NCI-H1436 treated with DMSO at 0.1 percent for 48 hours (cell line): ENCODE results near the gene EXD3.
"Not testable (repeated sequence)": the region's sequence is repeated elsewhere in the genome, so short reads cannot be mapped to it uniquely, and the experiment has no call there.

Experiments
- DNase-seq: peaks from one replicate; lab custom pipeline; 2025; lab: John Stamatoyannopoulos, UW

EXD3 gene

GRCh38 chr9:137272241-137273094, 150.5 kb downstream of the EXD3 start:
- no peak for DNase-seq

DNA sequence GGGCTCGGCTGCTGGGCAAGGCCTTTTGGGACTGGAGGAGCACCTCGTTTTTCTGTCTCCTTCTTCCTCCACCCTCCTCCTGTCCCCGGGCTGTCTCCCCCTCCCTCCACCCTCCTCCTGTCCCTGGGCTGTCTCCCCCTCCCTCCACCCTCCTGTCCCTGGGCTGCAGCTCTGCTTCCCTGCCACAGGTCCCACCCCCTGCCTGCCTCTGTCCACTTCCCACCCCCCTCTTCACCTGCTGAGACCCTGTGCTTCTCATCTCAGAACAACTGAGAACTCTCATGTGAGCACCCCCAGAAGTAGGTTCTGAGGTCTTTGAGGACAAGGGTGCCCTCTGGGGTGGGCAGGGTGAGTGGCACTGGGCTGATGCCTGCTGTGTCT, 151.3 kb downstream of the EXD3 start:
- DNase-seq, result no peak

- DNase-seq, result no peak
These were observed 151.8 kb downstream of the EXD3 start for GRCh38 chr9:137270929-137271695.

DNA sequence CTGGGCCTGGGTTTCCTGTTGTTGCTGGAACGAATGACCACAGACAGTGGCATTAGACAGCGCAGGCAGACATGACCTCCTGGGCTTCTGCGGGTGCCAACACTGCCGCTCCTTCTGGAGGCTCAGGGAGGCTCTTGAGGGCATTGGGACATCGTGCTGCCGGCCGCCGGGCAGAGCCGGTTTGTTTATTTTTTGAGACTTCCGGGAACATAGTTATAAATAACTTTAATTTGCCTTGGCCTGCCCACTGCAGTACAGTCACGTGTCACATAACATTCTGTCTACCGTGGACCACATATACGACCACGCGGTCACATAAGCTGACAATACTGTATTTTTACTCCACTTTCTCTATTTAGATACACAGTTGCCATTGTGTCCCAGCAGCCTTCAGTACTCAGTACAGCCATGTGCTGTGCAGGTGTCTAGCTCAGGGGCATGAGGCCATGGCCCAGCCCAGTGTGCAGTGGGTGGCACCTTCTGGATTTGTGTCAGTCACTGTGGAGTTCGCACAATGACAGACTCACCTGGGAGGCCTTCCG, 153.7 kb downstream of the EXD3 start:
- no peak for DNase-seq

GRCh38 chr9:137268538-137269201, 154.3 kb downstream of the EXD3 start:
- DNase-seq, result no peak

DNA sequence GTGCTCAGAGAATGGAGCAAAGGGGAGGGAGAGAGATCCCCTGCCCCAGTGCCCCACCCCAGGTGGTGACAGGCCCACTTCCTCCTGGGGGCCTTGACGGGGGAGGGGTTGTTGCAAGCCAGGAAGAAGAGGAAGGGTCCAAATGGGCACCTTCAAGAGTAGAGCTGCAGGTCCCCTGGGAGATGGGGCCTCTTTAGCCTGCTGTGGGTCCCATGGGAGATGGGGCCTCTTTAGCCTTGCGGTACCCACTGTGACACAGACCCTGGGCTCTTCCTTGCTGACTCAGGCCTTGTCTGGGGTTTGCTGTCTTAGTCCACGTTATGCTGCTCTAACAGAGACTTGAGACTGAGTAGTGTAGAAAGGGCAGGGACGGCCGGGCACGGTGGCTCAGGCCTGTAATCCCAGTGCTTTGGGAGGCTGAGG, 155.0 kb downstream of the EXD3 start:
- DNase-seq, result no peak

DNA sequence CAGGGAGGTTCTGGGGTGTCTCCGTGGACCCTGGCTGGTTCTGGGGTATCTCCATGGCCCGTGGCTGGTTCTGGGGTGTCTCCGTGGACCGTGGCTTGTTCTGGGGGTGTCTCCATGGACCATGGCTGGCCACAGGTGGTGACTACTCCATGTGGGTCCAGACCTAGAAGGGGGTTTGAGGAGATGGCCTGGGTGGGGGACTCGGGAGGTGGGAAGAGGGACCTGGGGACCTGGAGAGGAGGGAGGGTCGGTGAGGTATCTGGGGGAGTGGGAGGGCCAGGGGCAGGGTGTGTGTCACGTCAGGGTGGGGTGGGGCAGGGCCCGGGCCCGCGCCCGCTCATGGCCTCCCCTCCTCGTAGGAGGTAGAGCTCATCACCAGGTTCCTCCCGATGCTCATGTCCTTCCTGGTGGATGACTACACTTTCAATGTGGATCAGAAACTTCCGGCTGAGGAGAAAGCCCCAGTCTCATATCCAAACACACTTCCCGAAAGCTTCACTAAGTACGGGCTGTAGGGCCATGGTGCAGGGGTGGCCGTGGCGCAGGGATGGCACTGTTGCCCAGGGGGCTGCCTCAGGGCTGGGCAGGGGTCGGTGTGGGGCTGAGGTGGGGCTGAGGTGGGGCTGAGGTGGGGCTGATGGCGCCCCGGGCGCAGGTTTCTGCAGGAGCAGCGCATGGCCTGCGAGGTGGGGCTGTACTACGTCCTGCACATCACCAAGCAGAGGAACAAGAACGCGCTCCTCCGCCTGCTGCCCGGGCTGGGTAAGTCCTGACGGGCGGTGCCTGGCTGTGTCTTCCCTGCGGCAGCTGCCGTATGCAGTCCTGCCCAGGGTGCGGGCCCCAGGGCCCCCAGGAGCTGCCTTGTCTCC, 156.1 kb downstream of the EXD3 start:
- no peak for DNase-seq

- DNase-seq, result no peak
These were observed 156.8 kb downstream of the EXD3 start for GRCh38 chr9:137266162-137266527.

DNA sequence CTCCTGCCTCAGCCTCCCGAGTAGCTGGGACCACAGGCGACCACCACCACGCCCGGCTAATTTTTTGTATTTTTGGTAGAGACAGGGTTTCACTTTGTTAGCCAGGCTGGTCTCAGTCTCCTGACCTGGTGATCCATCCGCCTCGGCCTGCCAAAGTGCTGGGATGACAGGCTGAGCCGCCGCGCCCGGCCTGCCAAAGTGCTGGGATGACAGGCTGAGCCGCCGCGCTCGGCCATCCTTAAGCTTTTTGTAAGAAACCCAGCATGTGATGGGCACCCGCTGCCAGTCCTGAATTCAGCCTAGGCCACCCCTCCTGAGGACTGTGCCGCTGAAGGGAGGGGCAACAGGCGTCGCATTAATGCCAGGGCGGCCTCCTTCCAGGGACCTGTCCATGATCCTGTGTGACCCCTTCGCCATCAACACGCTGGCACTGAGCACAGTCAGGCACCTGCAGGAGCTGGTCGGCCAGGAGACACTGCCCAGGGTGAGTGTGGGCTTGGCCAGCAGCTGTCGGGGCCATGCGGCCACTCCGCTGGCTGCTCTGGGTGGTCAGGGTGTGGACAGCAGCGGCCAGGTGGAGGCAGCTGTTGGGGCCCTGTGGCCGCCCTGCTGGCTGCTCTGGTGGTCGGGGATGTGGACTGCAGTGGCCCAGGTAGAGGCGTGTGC, 157.3 kb downstream of the EXD3 start:
- no peak for DNase-seq

- DNase-seq, result no peak
These were observed 158.9 kb downstream of the EXD3 start for GRCh38 chr9:137264067-137264466.

- DNase-seq, result no peak
These were observed 159.5 kb downstream of the EXD3 start for GRCh38 chr9:137263506-137263905.

DNA sequence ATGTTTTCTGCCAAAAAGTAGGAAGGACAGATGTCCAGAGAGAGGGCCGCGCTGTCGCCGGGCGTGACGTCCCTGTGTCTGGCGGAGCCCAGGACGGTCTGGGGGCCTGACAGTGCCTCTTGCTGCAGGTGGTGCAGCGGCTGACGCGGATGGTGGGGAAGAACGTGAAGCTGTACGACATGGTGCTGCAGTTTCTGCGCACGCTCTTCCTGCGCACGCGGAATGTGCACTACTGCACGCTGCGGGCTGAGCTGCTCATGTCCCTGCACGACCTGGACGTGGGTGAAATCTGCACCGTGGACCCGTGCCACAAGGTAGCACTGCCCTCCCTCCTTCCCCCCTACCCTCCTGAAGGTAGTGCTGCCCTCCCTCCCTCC, 160.1 kb downstream of the EXD3 start:
- DNase-seq, result no peak

DNA sequence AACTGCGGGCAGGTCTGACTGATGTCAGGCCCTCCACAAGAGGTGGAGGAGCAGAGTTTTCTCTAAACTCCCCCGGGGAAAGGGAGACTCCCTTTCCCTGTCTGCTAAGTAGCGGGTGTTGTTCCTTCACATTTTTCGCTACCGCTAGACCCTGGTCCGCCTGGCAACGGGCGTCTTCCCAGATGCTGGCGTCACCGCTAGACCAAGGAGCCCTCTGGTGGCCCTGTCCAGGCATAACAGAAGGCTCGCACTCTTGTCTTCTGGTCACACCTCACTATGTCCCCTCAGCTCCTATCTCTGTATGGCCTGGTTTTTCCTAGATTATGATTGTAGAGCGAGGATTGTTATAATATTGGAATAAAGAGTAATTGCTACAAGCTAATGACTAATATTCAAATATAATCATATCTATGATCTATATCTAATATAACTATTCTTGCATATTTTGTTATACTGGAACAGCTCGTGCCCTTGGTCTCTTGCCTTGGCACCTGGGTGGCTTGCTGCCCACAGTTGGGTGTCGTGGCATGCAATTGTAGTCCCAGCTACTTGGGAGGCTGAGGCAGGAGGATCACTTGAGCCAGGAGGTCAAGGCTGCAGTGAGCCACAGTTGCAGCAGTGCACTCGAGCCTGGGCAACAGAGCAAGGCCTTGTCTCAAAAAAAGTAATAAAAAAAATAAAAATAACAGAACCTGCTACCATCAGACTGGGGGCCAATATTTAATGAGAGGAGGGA, 160.6 kb downstream of the EXD3 start:
- DNase-seq, result not testable (repeated sequence)
